NCI-H526 treated with DMSO at 0.1 percent for 48 hours (cell line): ENCODE results near the gene NRGN.
"Not testable (repeated sequence)": the region's sequence is repeated elsewhere in the genome, so short reads cannot be mapped to it uniquely, and the experiment has no call there.

Experiments used
- DNase-seq: peaks from one replicate; lab custom pipeline; 2025; lab: John Stamatoyannopoulos, UW

NRGN gene

GRCh38 chr11:124757320-124757719 lies 17.6 kb downstream of the NRGN start:
- DNase-seq = no peak

- peak; percentile 94 for DNase-seq
Observed at GRCh38 chr11:124758355-124759265, 18.9 kb downstream of the NRGN start.

- no peak for DNase-seq
Observed at GRCh38 chr11:124759266-124760204, 19.8 kb downstream of the NRGN start.

- no peak for DNase-seq
Observed at GRCh38 chr11:124760205-124760652, 20.5 kb downstream of the NRGN start.

GRCh38 chr11:124760806-124761205 lies 21.1 kb downstream of the NRGN start:
- DNase-seq = no peak

GRCh38 chr11:124761301-124762104 lies 21.8 kb downstream of the NRGN start:
- DNase-seq = no peak

GRCh38 chr11:124762105-124762623 lies 22.4 kb downstream of the NRGN start, which contains the start of gene ESAM:
Gene ESAM, minus strand, starts transcription at chr11:124762290. Its CDS starts 136 bp downstream, at chr11:124762154.
- DNase-seq = peak; percentile 80

GRCh38 chr11:124762624-124763155 lies 22.9 kb downstream of the NRGN start:
- peak; percentile 75 for DNase-seq

- peak; percentile 88 for DNase-seq
Observed at GRCh38 chr11:124763156-124763947, 23.6 kb downstream of the NRGN start.

GRCh38 chr11:124766156-124766555 lies 26.4 kb downstream of the NRGN start:
- no peak for DNase-seq

GRCh38 chr11:124768914-124769313 lies 29.2 kb downstream of the NRGN start:
- no peak for DNase-seq

GRCh38 chr11:124769806-124770774 lies 30.3 kb downstream of the NRGN start:
- no peak for DNase-seq

- not testable (repeated sequence) for DNase-seq
Observed at GRCh38 chr11:124770959-124771358, 31.2 kb downstream of the NRGN start.

GRCh38 chr11:124776865-124777645 lies 37.3 kb downstream of the NRGN start:
- DNase-seq = no peak

- no peak for DNase-seq
Observed at GRCh38 chr11:124778281-124778680, 38.5 kb downstream of the NRGN start.

- DNase-seq = no peak
Observed at GRCh38 chr11:124779568-124779967, 39.8 kb downstream of the NRGN start.

- DNase-seq = no peak
Observed at GRCh38 chr11:124783002-124783401, 43.3 kb downstream of the NRGN start.

- DNase-seq = no peak
Observed at GRCh38 chr11:124784051-124784450, 44.3 kb downstream of the NRGN start.
